Upper lobe of right lung (tissue), 1 donor: Measurements from ENCODE around the gene CELF5. TPM values are rescaled to one million over a fixed set of nuclear protein-coding genes. Genes with fewer than 3 reads are reported as not detected.

Source experiments
- ATAC-seq: fragments of 200-7000 bp; cut with Tn5 transposase; one replicate; pipeline ENCODE4 v1.9.1; 2020; ENCODE audit warnings: mild to moderate bottlenecking, moderate library complexity
- DNase-seq: peaks from one replicate; pipeline ENCODE4 v3.0.0-alpha.2; 2020
- H3K27ac ChIP-seq: fragments of 200-600 bp; one replicate; pipeline ENCODE4 v1.8.0; 2022
- H3K27me3 ChIP-seq: fragments of 200-600 bp; one replicate; pipeline ENCODE4 v1.8.0; 2022; ENCODE audit warnings: mild to moderate bottlenecking
- H3K36me3 ChIP-seq: fragments of 200-600 bp; one replicate; pipeline ENCODE4 v1.8.0; 2022
- H3K4me1 ChIP-seq: fragments of 200-600 bp; one replicate; pipeline ENCODE4 v1.8.0; 2022
- H3K4me3 ChIP-seq: fragments of 200-600 bp; one replicate; pipeline ENCODE4 v1.8.0; 2022; ENCODE audit warnings: mild to moderate bottlenecking
- H3K9me3 ChIP-seq: fragments of 200-600 bp; one replicate; pipeline ENCODE4 v1.8.0; 2022
- CTCF ChIP-seq: fragments of 200-600 bp; IDR thresholded peaks from one replicate; pipeline ENCODE4 v1.8.0; 2022; ENCODE audit warnings: antibody characterized with exemption
- intact Hi-C: fragments of 100-400 bp; cut with DNase I; formaldehyde crosslinking; loops from one replicate; pipeline ENCODE4 v1.11.0; 2022
- total RNA-seq: library from RNA; stranded (reverse); fragmentation: NEBNext Ultra II Directional; extraction: Animal tissue kit (Norgen Biotek cat#: 25700); gene quantifications from one replicate; pipeline ENCODE4 v1.2.1, GENCODE V29; 2021
- donor health status: DM: no; HTN: yes; CAD: no; lungs with severe emphysema.

CELF5 gene
- total RNA-seq, 1 donor from 2014 or later: not detected

DNA sequence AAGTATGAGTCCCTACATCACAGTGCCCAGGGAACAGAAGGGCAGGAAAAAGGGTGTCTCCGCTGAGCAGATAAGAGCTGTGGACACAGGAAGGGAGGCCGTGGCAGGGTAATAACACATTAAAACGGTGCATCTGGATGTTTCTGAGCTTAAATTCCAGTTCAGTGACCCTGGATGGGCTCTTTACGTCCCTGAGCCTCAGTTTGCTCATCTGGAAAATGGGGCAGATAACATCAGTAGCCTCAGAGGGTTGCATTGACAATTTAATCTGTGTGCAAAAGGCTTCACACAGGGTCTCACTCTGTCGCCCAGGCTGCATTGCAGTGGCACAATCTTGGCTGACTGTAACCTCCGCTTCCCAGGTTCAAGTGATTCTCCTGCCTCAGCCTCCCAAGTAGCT is 58.1 kb downstream of the CELF5 start:
- Histone ChIP-seq H3K4me3 (no peak overlapping the region), H3K36me3 (no peaks in the 10 kb centered on the region), H3K9me3 (no peaks in the 10 kb centered on the region), H3K27me3 (peaks cover 45% of the 10 kb centered on the region), H3K4me1 (no peaks in the 10 kb centered on the region), H3K27ac (no peak overlapping the region)
- intact Hi-C loops: no loop called here
- no peak for ATAC-seq
- no peak for DNase-seq
- no peak for TF ChIP-seq CTCF

DNA sequence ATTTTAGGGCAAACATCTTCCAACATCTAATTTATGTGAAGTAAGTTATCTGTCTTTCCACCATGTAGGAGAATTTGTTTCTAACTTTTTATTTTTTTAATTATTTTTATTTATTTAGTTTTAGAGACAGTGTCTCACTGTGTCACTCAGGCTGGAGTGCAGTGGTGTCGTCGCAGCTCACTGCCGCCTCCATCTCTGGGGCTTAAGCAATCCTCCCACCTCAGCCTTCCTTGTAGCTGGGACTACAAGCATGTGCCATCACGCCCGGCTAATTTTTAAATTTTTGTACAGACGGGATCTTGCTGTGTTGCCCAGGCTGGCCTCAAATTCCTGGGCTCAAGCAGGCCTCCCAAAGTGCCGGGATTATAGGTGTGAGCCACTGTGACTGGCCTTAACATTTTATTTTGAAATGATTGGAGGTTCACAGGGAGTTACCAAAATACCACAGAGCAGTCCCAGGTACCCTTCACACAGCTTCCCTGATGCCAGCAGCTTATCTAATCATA is 58.8 kb downstream of the CELF5 start:
- no peak overlapping the region for H3K4me3 ChIP-seq
- ATAC-seq: no peak
- no peaks in the 10 kb centered on the region for H3K36me3 ChIP-seq
- intact Hi-C loops: no loop called here
- H3K4me1 ChIP-seq: no peaks in the 10 kb centered on the region
- H3K9me3 ChIP-seq: no peaks in the 10 kb centered on the region
- H3K27ac ChIP-seq: no peak overlapping the region
- H3K27me3 ChIP-seq: peaks cover 39% of the 10 kb centered on the region
- no peak for TF ChIP-seq CTCF
- no peak for DNase-seq

GRCh38 chr19:3283886-3284657 is 59.6 kb downstream of the CELF5 start:
- H3K4me3 ChIP-seq: no peak overlapping the region
- no peak overlapping the region for H3K27ac ChIP-seq
- no peaks in the 10 kb centered on the region for H3K36me3 ChIP-seq
- intact Hi-C loops: no loop called here
- H3K27me3 ChIP-seq: peaks cover 39% of the 10 kb centered on the region
- DNase-seq (no peak), ATAC-seq (no peak)
- H3K4me1 ChIP-seq: no peaks in the 10 kb centered on the region
- no peak for TF ChIP-seq CTCF
- H3K9me3 ChIP-seq: no peaks in the 10 kb centered on the region

GRCh38 chr19:3284759-3285646 is 60.5 kb downstream of the CELF5 start:
- Histone ChIP-seq H3K27ac (no peak overlapping the region), H3K36me3 (no peaks in the 10 kb centered on the region), H3K9me3 (no peaks in the 10 kb centered on the region), H3K4me3 (no peak overlapping the region), H3K4me1 (no peaks in the 10 kb centered on the region), H3K27me3 (peaks cover 40% of the 10 kb centered on the region)
- DNase-seq: peak; percentile 91
- no peak for TF ChIP-seq CTCF
- intact Hi-C loops: no loop called here
- ATAC-seq: peak; percentile 84

- ATAC-seq (peak; percentile 70), DNase-seq (peak; percentile 79)
- Histone ChIP-seq H3K27ac (no peak overlapping the region), H3K4me1 (no peaks in the 10 kb centered on the region), H3K9me3 (no peaks in the 10 kb centered on the region), H3K27me3 (peaks cover 40% of the 10 kb centered on the region), H3K36me3 (no peaks in the 10 kb centered on the region), H3K4me3 (no peak overlapping the region)
- no peak for TF ChIP-seq CTCF
- intact Hi-C loops: no loop called here
Observed at GRCh38 chr19:3285647-3286176, 61.3 kb downstream of the CELF5 start.
